Glutamatergic neuron (in vitro differentiated cells): ENCODE data around the gene CNTNAP2. TPM values are rescaled to one million over a fixed set of nuclear protein-coding genes. Genes with fewer than 3 reads are reported as not detected.

Experiments used
- DNase-seq: peaks from one replicate; pipeline ENCODE4 v3.0.0; 2022
- H3K27ac Mint-ChIP-seq: one replicate; pipeline ENCODE4 v1.8.0; 2020; ENCODE audit warnings: mild to moderate bottlenecking, mixed read lengths, inconsistent platforms; ENCODE audit not compliant: unreplicated experiment
- H3K27me3 Mint-ChIP-seq: one replicate; pipeline ENCODE4 v1.8.0; 2020; ENCODE audit warnings: mild to moderate bottlenecking, moderate library complexity, mixed read lengths, inconsistent platforms; ENCODE audit not compliant: unreplicated experiment
- H3K36me3 Mint-ChIP-seq: one replicate; pipeline ENCODE4 v1.8.0; 2020; ENCODE audit warnings: mild to moderate bottlenecking, mixed read lengths, inconsistent platforms; ENCODE audit not compliant: unreplicated experiment
- H3K4me1 Mint-ChIP-seq: one replicate; pipeline ENCODE4 v1.8.0; 2020; ENCODE audit warnings: mild to moderate bottlenecking, low read depth, mixed read lengths, inconsistent platforms; ENCODE audit not compliant: unreplicated experiment
- H3K4me3 Mint-ChIP-seq: one replicate; pipeline ENCODE4 v1.8.0; 2020; ENCODE audit warnings: mild to moderate bottlenecking, mixed read lengths, inconsistent platforms; ENCODE audit not compliant: unreplicated experiment
- H3K9me3 Mint-ChIP-seq: one replicate; pipeline ENCODE4 v1.8.0; 2020; ENCODE audit warnings: mild to moderate bottlenecking, moderate library complexity, mixed read lengths, inconsistent platforms; ENCODE audit not compliant: unreplicated experiment
- total RNA-seq: library from RNA; stranded (reverse); fragmentation: NEBNext Ultra II Directional; extraction: Animal tissue kit (Norgen Biotek cat#: 25700); gene quantifications from one replicate; pipeline ENCODE4 v1.2.1, GENCODE V29; 2021; ENCODE audit not compliant: unreplicated experiment
- TF ChIP-seq, protein P1 (sequence below): fragments of 200-600 bp; sonication (generic); IDR thresholded peaks from one replicate; pipeline ENCODE4 v1.5.0; 2021; ENCODE audit not compliant: partially characterized antibody, unreplicated experiment

Gene CNTNAP2
- total RNA-seq, 1 donor from 2014 or later = 25.8 TPM

DNA sequence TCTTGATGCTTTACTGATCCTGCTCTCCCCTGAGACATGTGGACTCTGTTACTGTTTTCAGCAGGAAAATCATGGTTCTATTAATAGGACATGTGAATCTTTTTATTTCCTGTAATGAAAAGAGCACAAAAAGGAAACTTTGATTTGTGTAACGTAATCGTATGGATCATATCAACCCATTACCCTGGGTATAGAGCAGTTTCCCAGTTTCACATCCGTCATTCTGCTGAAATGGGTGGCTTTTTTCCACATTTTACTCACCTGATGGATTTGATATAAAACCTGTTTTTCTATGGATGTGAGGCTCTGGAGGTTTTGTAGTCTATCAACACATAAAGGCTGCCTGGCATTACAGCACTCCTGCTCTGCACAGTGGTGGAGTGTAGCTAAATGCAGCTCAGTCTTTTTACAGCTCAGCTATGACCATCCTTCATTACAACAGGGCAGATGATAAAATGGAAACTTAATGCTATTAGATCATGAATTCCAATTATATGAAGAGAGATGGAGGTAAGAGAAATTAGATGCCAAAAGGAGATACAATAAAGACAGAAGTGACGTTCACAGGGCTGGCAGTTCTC, 1987.6 kb downstream of the CNTNAP2 start:
- no peak overlapping the region for H3K27ac Mint-ChIP-seq
- H3K9me3 Mint-ChIP-seq = peaks cover 4% of the 10 kb centered on the region
- DNase-seq = no peak
- TF ChIP-seq, protein P1, sequence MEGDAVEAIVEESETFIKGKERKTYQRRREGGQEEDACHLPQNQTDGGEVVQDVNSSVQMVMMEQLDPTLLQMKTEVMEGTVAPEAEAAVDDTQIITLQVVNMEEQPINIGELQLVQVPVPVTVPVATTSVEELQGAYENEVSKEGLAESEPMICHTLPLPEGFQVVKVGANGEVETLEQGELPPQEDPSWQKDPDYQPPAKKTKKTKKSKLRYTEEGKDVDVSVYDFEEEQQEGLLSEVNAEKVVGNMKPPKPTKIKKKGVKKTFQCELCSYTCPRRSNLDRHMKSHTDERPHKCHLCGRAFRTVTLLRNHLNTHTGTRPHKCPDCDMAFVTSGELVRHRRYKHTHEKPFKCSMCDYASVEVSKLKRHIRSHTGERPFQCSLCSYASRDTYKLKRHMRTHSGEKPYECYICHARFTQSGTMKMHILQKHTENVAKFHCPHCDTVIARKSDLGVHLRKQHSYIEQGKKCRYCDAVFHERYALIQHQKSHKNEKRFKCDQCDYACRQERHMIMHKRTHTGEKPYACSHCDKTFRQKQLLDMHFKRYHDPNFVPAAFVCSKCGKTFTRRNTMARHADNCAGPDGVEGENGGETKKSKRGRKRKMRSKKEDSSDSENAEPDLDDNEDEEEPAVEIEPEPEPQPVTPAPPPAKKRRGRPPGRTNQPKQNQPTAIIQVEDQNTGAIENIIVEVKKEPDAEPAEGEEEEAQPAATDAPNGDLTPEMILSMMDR = no peak
- H3K27me3 Mint-ChIP-seq = no peaks in the 10 kb centered on the region
- H3K4me1 Mint-ChIP-seq = peaks cover 11% of the 10 kb centered on the region
- H3K4me3 Mint-ChIP-seq = no peak overlapping the region
- H3K36me3 Mint-ChIP-seq = no peaks in the 10 kb centered on the region

DNA sequence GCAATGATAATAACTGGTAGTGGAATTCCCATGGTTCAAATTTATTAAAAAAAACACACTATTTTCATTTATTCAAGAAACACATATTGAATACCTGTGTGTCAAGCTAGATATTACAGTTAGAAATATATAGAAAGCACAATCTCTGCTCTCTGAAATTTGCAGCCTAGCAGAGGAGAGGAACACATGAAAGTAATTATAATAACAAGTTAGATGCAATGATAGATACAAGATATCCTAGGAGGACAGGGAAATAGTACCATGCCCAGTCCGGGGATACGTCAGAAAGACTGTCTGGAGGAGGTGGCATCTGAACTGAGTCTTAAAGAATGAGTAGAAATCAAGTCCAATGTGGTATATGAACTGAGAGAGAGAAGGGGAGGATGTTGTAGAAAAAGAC, 1988.3 kb downstream of the CNTNAP2 start:
- no peak overlapping the region for H3K4me3 Mint-ChIP-seq
- no peak overlapping the region for H3K27ac Mint-ChIP-seq
- H3K36me3 Mint-ChIP-seq = no peaks in the 10 kb centered on the region
- TF ChIP-seq, protein P1 = no peak
- peaks cover 11% of the 10 kb centered on the region for H3K4me1 Mint-ChIP-seq
- peaks cover 4% of the 10 kb centered on the region for H3K9me3 Mint-ChIP-seq
- no peak for DNase-seq
- no peaks in the 10 kb centered on the region for H3K27me3 Mint-ChIP-seq

DNA sequence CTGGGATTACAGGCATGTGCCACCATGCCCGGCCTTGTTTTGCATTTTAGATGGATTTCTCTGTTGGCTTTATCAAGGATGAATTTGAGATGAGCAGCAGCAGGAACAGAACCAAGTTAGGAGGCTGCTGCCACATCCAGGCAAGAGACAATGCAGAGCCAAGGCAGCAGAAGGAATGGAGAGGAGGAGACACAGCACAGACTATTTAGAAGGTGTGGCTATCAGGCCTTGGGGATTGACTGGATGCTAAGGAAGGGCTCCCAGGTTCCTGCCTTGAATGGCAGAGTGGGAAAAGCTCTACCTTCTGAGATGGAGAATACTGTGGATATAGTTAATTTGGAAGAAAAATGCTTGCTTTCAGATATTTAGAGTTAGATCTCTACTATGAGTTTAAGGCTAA, 1989.3 kb downstream of the CNTNAP2 start:
- DNase-seq = no peak
- H3K4me3 Mint-ChIP-seq = no peak overlapping the region
- peaks cover 9% of the 10 kb centered on the region for H3K4me1 Mint-ChIP-seq
- no peak overlapping the region for H3K27ac Mint-ChIP-seq
- H3K9me3 Mint-ChIP-seq = peaks cover 2% of the 10 kb centered on the region
- H3K36me3 Mint-ChIP-seq = no peaks in the 10 kb centered on the region
- no peaks in the 10 kb centered on the region for H3K27me3 Mint-ChIP-seq
- TF ChIP-seq, protein P1 = no peak

DNA sequence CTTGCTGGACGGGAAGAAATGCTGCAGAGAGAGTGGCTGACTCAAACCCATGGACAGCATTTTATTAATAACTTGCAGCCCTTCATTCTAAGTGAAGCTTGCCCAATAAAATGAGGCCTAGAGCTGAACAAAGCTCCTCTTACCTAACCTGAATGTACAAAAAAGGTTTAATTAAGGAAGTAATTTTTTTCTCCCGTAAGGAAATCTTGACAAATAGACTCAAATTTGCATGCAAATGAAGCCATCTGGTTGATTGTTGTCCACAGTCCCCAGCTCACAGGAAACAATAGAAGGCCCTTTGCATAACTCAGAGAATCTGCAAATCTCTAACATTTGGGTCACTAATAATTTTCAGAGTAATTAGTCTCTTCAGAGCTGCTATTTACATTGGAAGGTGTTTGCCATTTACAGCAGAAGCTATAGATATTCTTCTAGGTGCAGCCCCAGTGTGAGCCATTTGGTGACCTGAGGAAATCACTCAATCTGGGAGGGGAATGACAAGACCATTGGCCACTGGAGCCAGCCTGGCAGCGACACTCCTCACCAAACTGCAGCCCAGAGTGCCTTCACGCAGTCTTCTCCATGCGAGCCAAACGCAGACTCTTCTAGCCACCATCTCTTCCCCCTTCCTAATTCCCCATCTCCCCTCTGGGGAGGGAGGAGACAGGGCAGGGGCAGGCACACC, 1991.0 kb downstream of the CNTNAP2 start:
- Mint-ChIP-seq H3K4me3 (no peak overlapping the region), H3K27me3 (no peaks in the 10 kb centered on the region), H3K9me3 (peaks cover 3% of the 10 kb centered on the region), H3K27ac (no peak overlapping the region), H3K36me3 (no peaks in the 10 kb centered on the region), H3K4me1 (peaks cover 9% of the 10 kb centered on the region)
- TF ChIP-seq, protein P1 = no peak
- DNase-seq = no peak

DNA sequence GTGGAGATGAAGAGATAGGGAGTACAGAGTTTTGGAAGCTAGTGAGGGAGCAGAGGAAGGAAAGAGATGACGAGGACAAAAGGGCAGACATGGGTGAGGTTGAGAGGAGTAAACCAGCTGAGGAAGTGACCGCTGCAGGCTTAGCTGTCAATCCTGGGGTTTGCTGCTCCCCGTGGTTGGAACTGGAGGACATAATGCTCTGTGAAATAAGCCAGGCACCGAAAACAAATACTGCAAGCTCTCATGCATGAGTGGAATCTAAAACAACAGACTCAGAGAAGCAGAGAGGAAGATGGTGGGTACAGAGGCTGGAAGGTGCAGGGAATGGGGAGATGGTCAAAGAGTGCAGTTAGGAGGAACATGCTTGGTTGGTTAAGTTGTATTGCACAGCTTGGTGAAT, 1991.8 kb downstream of the CNTNAP2 start:
- Mint-ChIP-seq H3K36me3 (no peaks in the 10 kb centered on the region), H3K4me3 (no peak overlapping the region), H3K9me3 (peaks cover 3% of the 10 kb centered on the region), H3K27ac (no peak overlapping the region), H3K4me1 (peaks cover 9% of the 10 kb centered on the region), H3K27me3 (no peaks in the 10 kb centered on the region)
- TF ChIP-seq, protein P1 = no peak
- no peak for DNase-seq
